ENCODE data around the gene OR6S1.
A peak's percentile ranks its signal among the peaks of the same experiment; 100 is the strongest.

The OR6S1 gene

GRCh38 chr14:20641591-20641990 is at the start of gene OR6S1:
Gene OR6S1 (minus strand): TSS chr14:20641691. CDS start chr14:20641691, 0 bp downstream.
- Mint-ChIP-seq H3K27ac (ENCODE audit: low read depth) (no peak within 1 kb of the TSS), H3K9me3 (no peaks in the 10 kb centered on the region), H3K36me3 (ENCODE audit: insufficient read depth) (peaks cover 2% of the 10 kb centered on the region), H3K4me1 (no peaks in the 10 kb centered on the region), H3K4me3 (no peak within 1 kb of the TSS), H3K27me3 (peaks cover 42% of the 10 kb centered on the region)
- DNase-seq (ENCODE audit: low spot score in 2 of 2) (no peak), ATAC-seq (replicated peaks; ENCODE audit: extremely low read depth, poor library complexity, severe bottlenecking) (no peak)

- H3K9me3 Mint-ChIP-seq, result no peaks in the 10 kb centered on the region
- peaks cover 2% of the 10 kb centered on the region for H3K36me3 Mint-ChIP-seq (ENCODE audit: insufficient read depth)
- no peak overlapping the region for H3K4me3 Mint-ChIP-seq
- H3K27ac Mint-ChIP-seq (ENCODE audit: low read depth), result no peak overlapping the region
- peaks cover 6% of the 10 kb centered on the region for H3K4me1 Mint-ChIP-seq
- DNase-seq (ENCODE audit: low spot score in 2 of 2) (peak; percentile 24 to 44), ATAC-seq (replicated peaks; ENCODE audit: extremely low read depth, poor library complexity, severe bottlenecking) (peak; percentile 83)
- H3K27me3 Mint-ChIP-seq, result no peaks in the 10 kb centered on the region
These were observed 49.6 kb upstream of the OR6S1 start for GRCh38 chr14:20690848-20691640.

GRCh38 chr14:20688167-20688839 is 46.8 kb upstream of the OR6S1 start, which contains the start of gene ANG:
Gene ANG (plus strand): TSS chr14:20688764. CDS start chr14:20693565, 4,801 bp downstream.
- DNase-seq (ENCODE audit: low spot score in 2 of 2), result no peak
- no peaks in the 10 kb centered on the region for H3K36me3 Mint-ChIP-seq (ENCODE audit: insufficient read depth)

GRCh38 chr14:20687362-20688166 is 46.1 kb upstream of the OR6S1 start:
- Mint-ChIP-seq H3K36me3 (ENCODE audit: insufficient read depth) (no peaks in the 10 kb centered on the region), H3K4me1 (peaks cover 6% of the 10 kb centered on the region), H3K27me3 (no peaks in the 10 kb centered on the region), H3K9me3 (no peaks in the 10 kb centered on the region), H3K27ac (ENCODE audit: low read depth) (no peak overlapping the region), H3K4me3 (no peak overlapping the region)
- ATAC-seq (replicated peaks; ENCODE audit: extremely low read depth, poor library complexity, severe bottlenecking) (no peak), DNase-seq (ENCODE audit: low spot score in 2 of 2) (no peak)

More at GRCh38 chr14:20688167-20688839, 46.8 kb upstream of the OR6S1 start, which contains the start of gene ANG:
- Mint-ChIP-seq H3K27ac (ENCODE audit: low read depth) (no peak within 1 kb of the TSS), H3K9me3 (no peaks in the 10 kb centered on the region), H3K4me1 (peaks cover 6% of the 10 kb centered on the region), H3K27me3 (no peaks in the 10 kb centered on the region), H3K4me3 (no peak within 1 kb of the TSS)
- no peak for ATAC-seq (replicated peaks; ENCODE audit: extremely low read depth, poor library complexity, severe bottlenecking)

- Mint-ChIP-seq H3K4me1 (peaks cover 6% of the 10 kb centered on the region), H3K27me3 (no peaks in the 10 kb centered on the region), H3K4me3 (no peak overlapping the region), H3K9me3 (no peaks in the 10 kb centered on the region), H3K27ac (ENCODE audit: low read depth) (no peak overlapping the region), H3K36me3 (ENCODE audit: insufficient read depth) (no peaks in the 10 kb centered on the region)
- no peak for DNase-seq (ENCODE audit: low spot score in 2 of 2)
- no peak for ATAC-seq (replicated peaks; ENCODE audit: extremely low read depth, poor library complexity, severe bottlenecking)
These were observed 45.1 kb upstream of the OR6S1 start for GRCh38 chr14:20686386-20687143.

GRCh38 chr14:20684662-20685456 is 43.4 kb upstream of the OR6S1 start:
- ATAC-seq (replicated peaks; ENCODE audit: extremely low read depth, poor library complexity, severe bottlenecking) (no peak), DNase-seq (ENCODE audit: low spot score in 2 of 2) (no peak)
- no peaks in the 10 kb centered on the region for H3K27me3 Mint-ChIP-seq
- no peak overlapping the region for H3K4me3 Mint-ChIP-seq
- no peaks in the 10 kb centered on the region for H3K36me3 Mint-ChIP-seq (ENCODE audit: insufficient read depth)
- H3K27ac Mint-ChIP-seq (ENCODE audit: low read depth), result no peak overlapping the region
- no peaks in the 10 kb centered on the region for H3K9me3 Mint-ChIP-seq
- H3K4me1 Mint-ChIP-seq, result no peaks in the 10 kb centered on the region

GRCh38 chr14:20683891-20684661 is 42.6 kb upstream of the OR6S1 start, which contains the start of gene RNASE4:
Gene RNASE4 (plus strand): TSS chr14:20684560. CDS start chr14:20699372, 14,812 bp downstream.
- Mint-ChIP-seq H3K27ac (ENCODE audit: low read depth) (no peak within 1 kb of the TSS), H3K9me3 (no peaks in the 10 kb centered on the region), H3K36me3 (ENCODE audit: insufficient read depth) (no peaks in the 10 kb centered on the region), H3K27me3 (no peaks in the 10 kb centered on the region), H3K4me3 (no peak within 1 kb of the TSS), H3K4me1 (no peaks in the 10 kb centered on the region)
- peak; percentile 83 to 89 for DNase-seq (ENCODE audit: low spot score in 2 of 2)
- peak; percentile 40 for ATAC-seq (replicated peaks; ENCODE audit: extremely low read depth, poor library complexity, severe bottlenecking)

GRCh38 chr14:20683125-20683890 is 41.8 kb upstream of the OR6S1 start:
- ATAC-seq (replicated peaks; ENCODE audit: extremely low read depth, poor library complexity, severe bottlenecking), result peak; percentile 52
- Mint-ChIP-seq H3K27ac (ENCODE audit: low read depth) (no peak overlapping the region), H3K36me3 (ENCODE audit: insufficient read depth) (no peaks in the 10 kb centered on the region), H3K27me3 (no peaks in the 10 kb centered on the region), H3K9me3 (no peaks in the 10 kb centered on the region), H3K4me3 (no peak overlapping the region), H3K4me1 (no peaks in the 10 kb centered on the region)
- peak; percentile 61 to 74 for DNase-seq (ENCODE audit: low spot score in 2 of 2)

- ATAC-seq (replicated peaks; ENCODE audit: extremely low read depth, poor library complexity, severe bottlenecking) (peak; percentile 47), DNase-seq (ENCODE audit: low spot score in 2 of 2) (peak; percentile 62 to 64)
- Mint-ChIP-seq H3K27ac (ENCODE audit: low read depth) (no peak overlapping the region), H3K4me1 (no peaks in the 10 kb centered on the region), H3K9me3 (no peaks in the 10 kb centered on the region), H3K27me3 (no peaks in the 10 kb centered on the region), H3K36me3 (ENCODE audit: insufficient read depth) (no peaks in the 10 kb centered on the region), H3K4me3 (no peak overlapping the region)
These were observed 41.1 kb upstream of the OR6S1 start for GRCh38 chr14:20682435-20683124.

GRCh38 chr14:20682127-20682434 is 40.6 kb upstream of the OR6S1 start:
- H3K4me3 Mint-ChIP-seq, result no peak overlapping the region
- DNase-seq (ENCODE audit: low spot score in 2 of 2) (no peak), ATAC-seq (replicated peaks; ENCODE audit: extremely low read depth, poor library complexity, severe bottlenecking) (no peak)
- H3K36me3 Mint-ChIP-seq (ENCODE audit: insufficient read depth), result no peaks in the 10 kb centered on the region
- H3K27me3 Mint-ChIP-seq, result no peaks in the 10 kb centered on the region
- H3K27ac Mint-ChIP-seq (ENCODE audit: low read depth), result no peak overlapping the region
- H3K9me3 Mint-ChIP-seq, result no peaks in the 10 kb centered on the region
- H3K4me1 Mint-ChIP-seq, result no peaks in the 10 kb centered on the region

Data from central memory CD8-positive, alpha-beta T cell (primary cell).